ENCODE measurements around the gene APOD. TPM values are rescaled to one million over a fixed set of nuclear protein-coding genes. Genes with fewer than 3 reads are reported as not detected.

The APOD gene
- total RNA-seq, 1 donor from 2014 or later, result 92.5 TPM

GRCh38 chr3:195578565-195578964 is 5.2 kb downstream of the APOD start:
- Histone ChIP-seq H3K9me3 (replicated peaks) (no peaks in the 10 kb centered on the region), H3K27me3 (ENCODE audit: low read depth) (no peaks in the 10 kb centered on the region), H3K36me3 (peaks cover 14% of the 10 kb centered on the region), H3K4me3 (peak overlapping the region; percentile 57), H3K27ac (replicated peaks) (no peak overlapping the region), H3K4me1 (peaks cover 25% of the 10 kb centered on the region)
- TF ChIP-seq, protein P1, sequence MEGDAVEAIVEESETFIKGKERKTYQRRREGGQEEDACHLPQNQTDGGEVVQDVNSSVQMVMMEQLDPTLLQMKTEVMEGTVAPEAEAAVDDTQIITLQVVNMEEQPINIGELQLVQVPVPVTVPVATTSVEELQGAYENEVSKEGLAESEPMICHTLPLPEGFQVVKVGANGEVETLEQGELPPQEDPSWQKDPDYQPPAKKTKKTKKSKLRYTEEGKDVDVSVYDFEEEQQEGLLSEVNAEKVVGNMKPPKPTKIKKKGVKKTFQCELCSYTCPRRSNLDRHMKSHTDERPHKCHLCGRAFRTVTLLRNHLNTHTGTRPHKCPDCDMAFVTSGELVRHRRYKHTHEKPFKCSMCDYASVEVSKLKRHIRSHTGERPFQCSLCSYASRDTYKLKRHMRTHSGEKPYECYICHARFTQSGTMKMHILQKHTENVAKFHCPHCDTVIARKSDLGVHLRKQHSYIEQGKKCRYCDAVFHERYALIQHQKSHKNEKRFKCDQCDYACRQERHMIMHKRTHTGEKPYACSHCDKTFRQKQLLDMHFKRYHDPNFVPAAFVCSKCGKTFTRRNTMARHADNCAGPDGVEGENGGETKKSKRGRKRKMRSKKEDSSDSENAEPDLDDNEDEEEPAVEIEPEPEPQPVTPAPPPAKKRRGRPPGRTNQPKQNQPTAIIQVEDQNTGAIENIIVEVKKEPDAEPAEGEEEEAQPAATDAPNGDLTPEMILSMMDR (IDR thresholded peaks at IDR 0.05; ENCODE audit: borderline replicate concordance), result no peak
- DNase-seq, result no peak
- intact Hi-C loops (cut with micrococcal nuclease), result no loop called here

GRCh38 chr3:195577645-195578177 is 6.0 kb downstream of the APOD start:
- Histone ChIP-seq H3K9me3 (replicated peaks) (no peaks in the 10 kb centered on the region), H3K27me3 (ENCODE audit: low read depth) (no peaks in the 10 kb centered on the region), H3K4me1 (peaks cover 25% of the 10 kb centered on the region), H3K36me3 (peaks cover 14% of the 10 kb centered on the region), H3K27ac (replicated peaks) (no peak overlapping the region), H3K4me3 (no peak overlapping the region)
- TF ChIP-seq, protein P1 (IDR thresholded peaks at IDR 0.05; ENCODE audit: borderline replicate concordance), result no peak
- no peak for DNase-seq
- intact Hi-C loops (cut with micrococcal nuclease), result no loop called here

GRCh38 chr3:195574497-195575304 is 9.0 kb downstream of the APOD start:
- intact Hi-C loops (cut with micrococcal nuclease), result no loop called here
- Histone ChIP-seq H3K36me3 (peaks cover 14% of the 10 kb centered on the region), H3K4me1 (peaks cover 34% of the 10 kb centered on the region), H3K9me3 (replicated peaks) (no peaks in the 10 kb centered on the region), H3K4me3 (no peak overlapping the region), H3K27ac (replicated peaks) (no peak overlapping the region), H3K27me3 (ENCODE audit: low read depth) (no peaks in the 10 kb centered on the region)
- TF ChIP-seq, protein P1 (IDR thresholded peaks at IDR 0.05; ENCODE audit: borderline replicate concordance), result no peak
- no peak for DNase-seq

DNA sequence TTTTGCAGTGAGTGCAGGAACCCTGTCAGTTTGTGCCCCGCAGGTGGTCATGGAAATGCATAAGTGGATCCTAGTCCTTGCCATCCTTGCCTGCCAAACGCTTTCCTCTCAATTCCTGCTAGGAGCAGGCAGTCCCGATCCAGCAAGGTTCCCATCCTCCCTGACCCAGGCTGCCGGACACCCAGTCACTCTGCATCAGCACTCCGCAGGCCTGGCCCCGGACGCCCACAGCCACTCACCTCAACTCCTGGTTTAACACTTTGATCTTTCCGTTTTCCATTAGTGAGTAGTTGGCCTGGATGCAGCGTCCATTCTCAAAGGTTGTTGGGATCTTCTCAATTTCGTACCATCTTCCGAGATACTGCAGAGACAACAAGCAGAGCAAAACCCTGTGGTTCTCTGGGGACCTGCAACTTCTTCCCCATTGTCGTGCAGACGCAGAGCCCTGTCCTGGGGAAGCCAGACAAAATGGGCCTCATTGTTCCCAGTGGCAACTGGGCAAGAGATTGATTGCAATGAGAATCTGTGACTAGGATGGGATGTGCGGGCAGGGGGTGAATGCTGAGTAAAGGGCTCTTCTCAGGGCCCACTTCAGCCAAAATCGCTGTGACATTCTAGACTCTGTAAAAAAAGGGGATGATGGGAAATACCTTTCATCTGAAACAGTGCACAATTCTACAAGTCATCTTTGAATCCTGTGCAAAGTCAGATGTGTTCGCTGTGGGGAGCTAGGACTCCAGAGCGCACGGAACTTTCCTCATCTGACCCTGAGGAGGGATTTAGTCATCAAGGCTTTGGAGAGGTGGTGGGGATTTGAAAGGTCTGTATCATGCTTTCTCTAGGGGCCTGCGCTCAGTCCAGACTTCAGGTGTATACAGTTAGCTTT is 9.9 kb downstream of the APOD start:
- intact Hi-C loops (cut with micrococcal nuclease), result no loop called here

GRCh38 chr3:195571361-195571760 is 12.4 kb downstream of the APOD start:
- H3K27ac ChIP-seq (replicated peaks), result peak overlapping the region; percentile 22
- no peaks in the 10 kb centered on the region for H3K9me3 ChIP-seq (replicated peaks)
- no peak for DNase-seq
- TF ChIP-seq, protein P1 (IDR thresholded peaks at IDR 0.05; ENCODE audit: borderline replicate concordance), result no peak
- intact Hi-C loops (cut with micrococcal nuclease), result no loop called here
- peaks cover 13% of the 10 kb centered on the region for H3K36me3 ChIP-seq
- H3K27me3 ChIP-seq (ENCODE audit: low read depth), result no peaks in the 10 kb centered on the region
- no peak overlapping the region for H3K4me3 ChIP-seq
- peaks cover 30% of the 10 kb centered on the region for H3K4me1 ChIP-seq

More for the DNA sequence above, 9.9 kb downstream of the APOD start:
- Histone ChIP-seq H3K27me3 (ENCODE audit: low read depth) (no peaks in the 10 kb centered on the region), H3K4me1 (peaks cover 34% of the 10 kb centered on the region), H3K36me3 (peaks cover 14% of the 10 kb centered on the region), H3K4me3 (no peak overlapping the region), H3K27ac (replicated peaks) (no peak overlapping the region), H3K9me3 (replicated peaks) (no peaks in the 10 kb centered on the region)
- no peak for DNase-seq
- TF ChIP-seq, protein P1 (IDR thresholded peaks at IDR 0.05; ENCODE audit: borderline replicate concordance), result no peak

All from left ventricle myocardium inferior (tissue), 1 donor.